HG02840 (cell line): ENCODE measurements around the gene TELO2.
"Not testable (repeated sequence)": the region's sequence is repeated elsewhere in the genome, so short reads cannot be mapped to it uniquely, and the experiment has no call there.

Experiments used
- ATAC-seq: cut with Tn5 transposase; IDR thresholded peaks from one replicate; pipeline ENCODE4 v1.9.1; 2021; ENCODE audit warnings: mild to moderate bottlenecking, moderate library complexity, moderate number of reproducible peaks; ENCODE audit not compliant: unreplicated experiment, low FRiP score

TELO2 gene

DNA sequence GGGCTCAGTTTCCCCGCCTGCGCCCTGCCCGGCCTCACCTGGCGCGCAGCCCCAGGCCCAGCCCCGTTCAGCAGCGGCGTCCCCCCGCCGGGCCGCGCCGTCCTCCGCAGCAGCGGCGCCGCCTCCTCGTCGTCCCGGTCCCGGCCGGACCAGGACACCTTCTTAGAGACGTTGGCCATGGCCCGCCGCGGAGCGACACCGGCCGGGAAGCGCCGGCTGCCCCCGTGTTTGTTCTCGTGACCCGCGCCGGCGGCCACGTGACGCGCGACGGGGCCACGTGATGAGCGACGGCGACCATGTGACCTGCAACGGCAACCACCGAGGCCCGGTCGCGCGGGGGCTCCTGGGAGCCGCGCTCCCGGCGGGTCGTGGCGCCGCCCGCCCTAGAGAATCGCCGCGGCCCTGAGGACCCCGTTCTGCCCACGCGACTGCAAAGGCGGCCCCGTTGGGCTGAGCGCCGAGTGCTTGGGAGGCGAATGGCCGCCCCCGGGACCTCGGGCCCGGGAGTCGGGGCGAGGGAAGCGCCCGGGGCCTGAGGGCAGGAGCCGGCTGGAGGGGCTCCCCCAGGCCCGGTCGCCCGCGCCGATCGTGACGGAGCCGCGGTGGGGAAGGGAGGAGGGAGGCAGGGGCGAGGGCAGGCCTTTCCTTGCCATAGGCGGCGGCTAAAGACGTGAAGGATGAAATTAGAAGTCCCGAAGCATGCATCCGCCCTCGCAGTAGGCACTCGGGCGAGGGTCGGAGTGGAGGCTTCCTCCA, 18.2 kb upstream of the TELO2 start, which contains the start of gene CLCN7:
CLCN7 (minus strand) TSS at position 233 of the 756 bp plus-strand sequence; CDS start at position 179, 54 bp downstream.
- ATAC-seq, result peak; percentile 84

- ATAC-seq, result peak; percentile 4
These were observed 17.5 kb upstream of the TELO2 start for GRCh38 chr16:1475552-1476114.

- ATAC-seq, result no peak
These were observed 16.1 kb upstream of the TELO2 start for GRCh38 chr16:1477033-1477432.

DNA sequence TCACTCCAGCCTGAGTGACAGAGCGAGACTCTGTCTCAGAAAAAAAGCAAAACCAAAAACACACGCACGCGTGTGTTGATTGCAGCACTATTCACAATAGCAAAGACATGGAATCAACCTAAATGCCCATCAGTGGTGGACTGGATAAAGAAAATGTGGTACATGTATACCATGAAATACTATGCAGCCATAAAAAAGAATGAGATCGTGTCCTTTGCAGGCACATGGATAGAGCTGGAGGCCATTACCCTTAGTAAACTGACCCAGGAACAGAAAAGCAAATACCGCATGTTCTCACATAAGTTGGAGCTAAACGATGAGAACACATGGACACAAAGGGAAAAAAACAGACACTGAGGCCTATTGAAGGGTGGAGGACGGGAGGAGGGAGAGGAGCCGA, 14.2 kb upstream of the TELO2 start:
- ATAC-seq, result not testable (repeated sequence)

DNA sequence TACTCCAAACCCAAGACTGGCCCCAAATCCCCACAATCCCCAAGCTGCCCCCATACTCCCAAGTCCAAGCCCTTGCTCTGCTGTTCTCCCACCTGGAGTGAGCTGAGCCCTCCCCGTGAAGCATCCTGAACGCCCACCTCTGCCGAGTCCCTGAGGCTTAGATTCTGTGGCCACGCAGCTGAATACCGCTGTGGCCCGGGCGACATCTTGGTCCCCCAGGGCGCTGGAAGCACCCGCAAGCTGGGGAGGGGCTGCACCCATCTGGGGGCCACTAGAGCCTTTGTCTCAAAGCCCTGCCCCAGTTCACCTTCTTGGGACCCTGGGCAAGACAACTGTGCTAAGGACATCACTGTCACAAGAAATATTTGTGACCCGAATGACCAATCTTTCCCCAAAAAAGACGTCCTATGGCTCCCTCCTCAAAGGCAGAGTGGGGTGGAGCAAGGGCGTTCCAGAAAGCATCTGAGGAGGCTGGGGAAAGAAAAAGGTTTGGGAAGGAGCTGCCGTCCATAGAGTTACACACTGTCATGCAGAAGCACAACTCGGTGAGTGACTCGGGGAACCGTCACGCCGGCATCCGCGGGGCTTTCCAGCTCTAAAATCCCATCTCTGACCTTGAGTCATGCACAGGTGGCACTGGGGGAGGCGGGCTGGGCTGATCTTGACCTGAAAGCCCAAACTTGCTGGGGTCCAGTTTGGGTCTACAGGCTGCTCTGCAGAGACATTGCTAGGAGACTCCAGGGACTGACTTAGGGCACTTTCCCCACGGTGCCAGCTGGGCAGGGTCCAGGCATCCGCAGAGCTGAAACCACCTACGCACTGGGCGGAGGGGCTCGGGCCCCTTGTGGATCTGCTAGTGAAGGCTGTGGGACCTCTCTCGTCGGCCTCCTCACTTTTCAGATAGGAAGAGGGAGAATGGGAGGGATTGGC, 11.0 kb upstream of the TELO2 start:
- no peak for ATAC-seq

DNA sequence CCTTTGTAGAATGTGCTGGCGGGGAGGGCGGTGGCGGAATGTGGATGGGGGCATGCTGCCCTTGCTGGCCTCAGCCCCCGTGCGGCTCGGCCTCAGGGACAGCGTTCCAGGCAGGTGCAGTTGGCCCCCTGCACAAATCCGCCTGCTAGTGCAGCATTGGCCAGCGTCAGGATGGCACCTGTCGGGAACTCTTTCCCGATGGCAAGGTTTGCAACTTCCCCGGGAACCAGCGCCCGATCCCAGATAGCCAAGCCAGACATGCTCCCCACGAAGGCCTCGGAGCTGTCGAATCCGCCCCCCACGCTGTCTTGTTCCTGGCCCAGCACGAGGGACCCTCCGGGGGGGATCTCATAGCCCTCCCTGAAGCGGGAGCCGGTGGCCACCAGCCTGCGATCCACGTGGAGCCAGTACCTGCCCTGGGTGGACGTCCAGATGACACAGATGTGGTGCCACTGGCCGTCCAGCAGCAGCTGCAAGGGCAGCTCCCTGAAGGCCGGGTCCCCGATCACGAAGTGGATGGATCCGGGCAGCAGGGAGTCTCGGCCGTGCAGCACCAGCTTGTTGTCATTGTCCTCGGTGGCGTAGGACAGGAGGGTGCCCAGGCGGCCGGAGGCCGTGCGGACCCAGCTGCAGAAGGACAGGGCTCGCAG, 7.2 kb upstream of the TELO2 start:
- no peak for ATAC-seq

GRCh38 chr16:1486551-1487390, 6.4 kb upstream of the TELO2 start:
- ATAC-seq, result no peak

DNA sequence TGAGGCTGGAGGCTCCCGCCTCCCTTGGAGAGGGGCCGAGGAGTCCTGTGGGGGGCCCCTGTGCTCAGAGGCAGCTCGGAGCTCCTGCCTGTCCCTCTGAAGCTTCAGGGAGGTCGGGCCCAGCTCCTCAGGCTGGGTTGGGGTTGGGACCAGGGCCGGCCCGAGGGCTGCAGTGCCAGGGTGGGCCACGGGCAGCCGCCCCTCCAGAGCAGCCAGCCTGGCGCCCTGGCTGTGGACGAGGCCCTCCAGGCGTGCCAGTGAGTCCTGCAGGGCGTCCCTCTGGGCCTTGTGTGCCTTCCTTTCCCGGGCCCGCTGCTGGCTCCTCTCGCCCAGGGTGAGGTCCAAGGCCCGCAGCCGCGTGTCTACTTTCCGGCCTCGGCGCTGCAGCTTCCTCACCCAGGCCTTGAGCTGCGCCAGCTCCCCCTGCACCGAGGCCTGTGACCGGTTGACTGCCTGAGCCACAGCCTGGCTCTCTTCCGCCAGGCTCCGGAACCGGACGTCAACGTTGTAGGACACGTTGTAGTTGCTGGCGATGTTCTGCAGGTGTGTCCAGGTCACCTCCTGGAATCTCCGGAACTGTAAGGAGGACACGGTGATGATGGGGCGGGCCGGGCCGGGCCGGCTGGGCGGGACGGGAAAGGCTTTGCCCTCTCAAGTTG, 5.6 kb upstream of the TELO2 start:
- ATAC-seq, result no peak

DNA sequence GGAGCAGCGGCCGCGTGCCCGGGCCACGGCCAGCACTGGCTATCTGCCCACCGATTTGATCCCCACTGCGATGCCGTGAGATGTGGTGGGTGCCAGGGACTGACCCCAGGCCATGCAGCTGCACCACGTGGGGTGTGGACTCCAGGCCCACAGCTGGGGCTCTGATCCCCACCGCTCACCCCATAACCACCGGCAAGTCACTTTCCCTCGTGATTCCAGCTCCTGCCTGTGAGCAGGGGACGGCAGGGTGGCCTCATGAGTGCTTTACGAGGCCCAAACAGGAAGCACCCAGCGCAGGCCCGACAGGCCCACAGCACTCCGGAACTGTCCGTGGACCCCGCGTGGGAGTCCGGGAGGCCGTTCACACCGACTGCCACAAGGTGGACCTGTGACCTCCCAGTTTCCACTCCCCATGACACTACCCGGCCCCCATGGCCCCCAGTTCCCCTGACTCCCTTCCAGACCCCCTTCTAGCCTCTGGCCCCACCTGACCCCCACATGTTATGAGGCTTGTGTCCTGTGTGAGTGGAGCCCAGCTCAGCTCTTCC, 5.0 kb upstream of the TELO2 start:
- no peak for ATAC-seq

GRCh38 chr16:1488619-1489018, 4.5 kb upstream of the TELO2 start, which contains the start of gene PTX4:
Gene PTX4 (minus strand): TSS chr16:1488944. CDS start chr16:1488909, 35 bp downstream.
- no peak for ATAC-seq

- ATAC-seq, result no peak
These were observed 4.1 kb upstream of the TELO2 start for GRCh38 chr16:1489077-1489476.

DNA sequence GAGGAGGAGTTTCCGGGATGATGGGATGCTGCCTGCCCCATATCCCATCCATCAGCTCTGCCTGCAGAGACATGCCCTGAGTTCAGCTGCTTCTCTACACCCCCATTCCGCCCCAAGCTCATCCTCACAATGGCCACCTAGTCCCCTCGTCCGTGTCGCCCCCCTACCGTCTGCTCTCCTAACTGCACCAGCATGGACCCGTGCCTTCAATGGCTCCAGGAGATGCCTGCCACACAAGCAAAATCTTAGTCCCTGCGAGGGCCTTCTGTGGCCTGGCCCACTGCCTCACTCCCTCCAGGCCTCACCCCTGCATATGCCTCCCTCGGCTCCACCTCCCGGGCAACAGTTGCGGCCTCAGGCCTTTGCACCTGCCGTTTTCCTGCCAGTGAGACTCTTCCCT, 1.8 kb upstream of the TELO2 start:
- no peak for ATAC-seq

DNA sequence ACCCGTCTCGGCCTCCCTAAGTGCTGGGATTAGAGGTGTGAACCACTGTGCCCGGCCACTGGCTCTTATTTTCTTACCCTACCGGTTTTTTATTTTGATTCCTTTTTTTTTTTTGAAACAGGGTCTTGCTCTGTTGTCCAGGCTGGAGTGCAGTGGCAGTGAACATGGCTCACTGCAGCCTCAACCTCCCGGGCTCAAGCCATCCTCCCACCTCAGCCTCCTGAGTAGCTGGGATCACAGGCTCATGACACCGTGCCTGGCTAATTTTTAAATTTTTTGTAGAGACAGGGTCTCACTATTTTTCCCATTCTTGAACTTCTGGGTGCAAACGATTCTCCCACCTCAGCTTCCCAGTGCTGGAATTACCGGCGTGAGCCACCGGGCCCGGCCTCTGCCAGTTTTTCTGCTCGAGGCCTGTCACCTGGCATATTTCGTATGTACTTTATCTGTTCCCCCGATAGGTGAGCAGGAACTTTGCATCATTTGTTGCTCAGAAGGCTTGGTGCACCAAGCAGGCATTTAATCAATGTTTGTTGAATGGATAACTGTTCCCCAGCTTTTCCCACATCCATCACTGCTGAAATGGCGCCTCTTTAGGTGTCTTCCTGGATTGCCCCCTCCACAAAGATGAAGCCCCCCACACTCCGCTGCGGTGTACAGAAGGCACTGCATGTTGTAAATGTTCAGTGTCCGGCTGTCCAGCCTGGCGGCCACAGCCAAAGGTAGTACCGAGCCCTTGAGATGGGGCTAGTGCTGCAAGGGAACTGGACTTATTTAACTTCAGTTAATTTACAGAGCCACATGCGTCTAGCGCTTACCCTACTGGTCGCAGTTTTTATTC, 858 bp upstream of the TELO2 start:
- no peak for ATAC-seq

- ATAC-seq, result no peak
These were observed 560 bp downstream of the TELO2 start for GRCh38 chr16:1493746-1494094.

- ATAC-seq, result no peak
These were observed 1.0 kb downstream of the TELO2 start for GRCh38 chr16:1494129-1494640.

DNA sequence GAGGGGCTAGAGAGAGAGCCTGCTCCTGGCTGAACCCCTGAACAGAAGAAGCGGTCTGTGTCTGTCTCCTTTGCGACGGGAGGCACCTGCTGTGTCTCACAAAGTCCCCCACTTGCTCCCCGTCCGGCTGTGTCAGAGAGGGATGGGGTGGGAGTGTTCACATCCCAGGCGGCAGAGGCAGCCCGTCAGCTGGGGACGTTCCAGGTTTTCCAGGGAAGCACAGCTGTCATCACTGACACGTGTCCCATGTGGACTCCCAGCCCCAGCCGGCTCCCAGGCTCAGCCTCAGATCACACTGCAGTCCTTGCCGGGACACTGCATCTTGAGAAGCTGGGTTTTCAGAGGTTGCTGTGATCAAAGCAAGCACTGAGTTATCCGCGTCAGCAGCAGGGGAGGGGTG, 1.6 kb downstream of the TELO2 start:
- no peak for ATAC-seq

GRCh38 chr16:1495211-1495888, 2.2 kb downstream of the TELO2 start:
- no peak for ATAC-seq
